GM12892 (cell line): ENCODE results near the gene RAET1G.

Source experiments
- POLR2A ChIP-seq: IDR thresholded peaks from 2 replicates; pipeline ENCODE4 v1.6.1; 2011; ENCODE audit warnings: low read depth, low read length, control low read depth
- POLR2AphosphoS5 ChIP-seq: IDR thresholded peaks from 2 replicates; pipeline ENCODE4 v1.6.1; 2011; ENCODE audit warnings: low read depth, low read length, control low read depth

DNA sequence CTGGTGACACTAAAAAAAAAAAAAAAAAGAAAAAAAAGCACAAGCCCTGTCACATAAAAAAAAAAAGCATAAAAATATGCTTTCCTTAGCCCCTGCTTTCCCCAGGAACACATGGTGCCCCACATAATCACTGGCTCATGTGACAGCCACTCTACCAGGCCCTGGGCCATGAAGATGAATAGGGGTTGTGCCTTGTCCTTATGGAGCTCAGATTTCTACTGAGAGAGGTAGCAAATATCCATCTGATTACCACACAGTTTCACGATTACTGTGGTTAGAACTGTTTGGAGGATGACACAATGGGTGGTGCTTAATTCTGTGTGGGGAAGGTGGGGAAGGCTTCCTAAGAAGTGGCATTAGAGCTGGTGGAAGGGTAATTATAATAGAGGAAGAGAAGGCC, 34.3 kb downstream of the RAET1G start:
- no peak for TF ChIP-seq POLR2AphosphoS5
- TF ChIP-seq POLR2A = no peak
